Measurements from ENCODE around the gene ACTRT2. TPM values are rescaled to one million over a fixed set of nuclear protein-coding genes. Genes with fewer than 3 reads are reported as not detected.

Gene ACTRT2
- total and polyA plus RNA-seq, 2 of the 8 experiments (the other 6 are each of a cell fraction or from before 2014, with no cell fraction given), result not detected

DNA sequence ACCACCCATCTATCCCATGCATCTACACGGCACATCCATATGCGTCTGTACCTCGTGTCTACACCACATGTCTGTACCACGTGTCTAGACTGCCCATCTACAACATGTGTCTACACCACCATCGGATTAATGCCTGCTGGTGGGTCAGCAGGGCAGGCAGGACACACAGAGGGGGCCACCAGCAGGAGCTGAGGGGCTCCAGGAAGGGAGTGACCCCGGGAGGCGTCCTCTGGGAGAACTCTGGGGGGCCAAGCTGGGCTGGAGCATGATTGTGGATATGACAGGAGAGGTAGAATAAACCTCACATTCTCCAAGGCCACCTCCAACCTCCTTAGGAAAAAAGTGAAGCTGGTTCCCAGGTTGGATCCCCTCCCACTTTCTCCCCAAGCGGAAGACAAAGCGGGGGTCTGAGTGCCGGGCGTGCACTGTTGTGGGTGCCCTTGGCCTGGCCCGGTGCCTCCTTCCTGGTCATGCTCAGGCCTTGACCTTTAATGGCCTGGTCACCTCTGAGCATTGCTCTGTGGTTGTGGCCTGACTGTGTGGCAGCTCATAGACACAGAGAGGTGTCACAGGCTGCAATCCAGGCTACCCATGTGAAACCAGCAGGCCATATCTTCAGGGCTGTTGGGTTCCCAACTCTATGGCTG is 881 bp upstream of the ACTRT2 start:
- peaks cover 0 to 10% (median 0%) of the 10 kb centered on the region in 4 experiments; a peak in 1 of 7 replicates for H3K4me1 ChIP-seq (replicated peaks in 1 of 4; ENCODE audit: control insufficient read depth in 3 of 4, insufficient read depth in 4 of 4, low read length in 3 of 4)
- H4K91ac ChIP-seq (replicated peaks; ENCODE audit: insufficient read length, low read length), result peak overlapping the region; percentile 6
- no peak overlapping the region for H3K23ac ChIP-seq (ENCODE audit: insufficient read length)
- H3K9me3 ChIP-seq (ENCODE audit: insufficient read depth in 2 of 2, low read depth in 1 of 2, low read length in 1 of 2), result peaks cover 64 to 97% of the 10 kb centered on the region in 2 experiments
- H3K9ac ChIP-seq (replicated peaks in 1 of 4; ENCODE audit: extremely low read depth in 1 of 4, low read depth in 3 of 4, low read length in 3 of 4), result no peak overlapping the region
- no peaks in the 10 kb centered on the region; a peak in 1 of 7 replicates for H3K27me3 ChIP-seq (replicated peaks in 1 of 4; ENCODE audit: control insufficient read depth in 3 of 4, extremely low read depth in 1 of 4, insufficient read depth in 3 of 4, low read length in 3 of 4)
- H3K14ac ChIP-seq (ENCODE audit: insufficient read length), result no peak overlapping the region
- no peak overlapping the region for H2BK5ac ChIP-seq (ENCODE audit: low read depth, low read length)
- POLR2A ChIA-PET (ENCODE audit: partially characterized antibody), result interaction anchor here (0.5 kb wide), 1 partner anchor 21 kb away, joined by 4 read pairs; no protein-coding TSS in a partner anchor
- no peak overlapping the region for H3K4me2 ChIP-seq (ENCODE audit: insufficient read depth in 1 of 2, low read depth in 2 of 2, low read length in 2 of 2)
- H3K79me2 ChIP-seq (ENCODE audit: control insufficient read depth in 1 of 2, insufficient read depth in 2 of 2, low read length in 2 of 2), result no peaks in the 10 kb centered on the region
- no peaks in the 10 kb centered on the region for H3K79me1 ChIP-seq (ENCODE audit: low read depth, low read length)
- H2AFZ ChIP-seq (ENCODE audit: low read length), result no peak overlapping the region
- no peak overlapping the region for H3K18ac ChIP-seq (ENCODE audit: extremely low read depth, low read length)
- no peak overlapping the region for H3K27ac ChIP-seq (ENCODE audit: low read depth, low read length)
- no peak overlapping the region for H4K5ac ChIP-seq (ENCODE audit: insufficient read length, low read depth, low read length)
- H3K56ac ChIP-seq (replicated peaks; ENCODE audit: insufficient read length, low read depth, low read length), result no peak overlapping the region
- H2BK12ac ChIP-seq (ENCODE audit: low read depth, low read length), result no peak overlapping the region
- DNase-seq (ENCODE audit: low read depth in 1 of 2, low spot score in 2 of 2) (no peak), FAIRE-seq (no peak)
- no peak for TF ChIP-seq PHF8 (conservative IDR thresholded peaks at IDR 0.05; ENCODE audit: low read depth, low read length)
- no peak for TF ChIP-seq TBP (IDR thresholded peaks at IDR 0.05; ENCODE audit: low read depth, low read length)
- no peak for TF ChIP-seq MAFK (IDR thresholded peaks at IDR 0.05; ENCODE audit: low read depth, low read length)
- TF ChIP-seq RAD21 (IDR thresholded peaks at IDR 0.05 in 1 of 2, conservative IDR thresholded peaks at IDR 0.05 in 1 of 2; ENCODE audit: low read depth in 2 of 2, low read length in 2 of 2), result no peak
- H3K36me3 ChIP-seq (ENCODE audit: control insufficient read depth in 2 of 4, insufficient read depth in 4 of 4, low read length in 3 of 4), result no peaks in the 10 kb centered on the region
- H2BK120ac ChIP-seq (replicated peaks; ENCODE audit: low read depth, low read length), result no peak overlapping the region
- H3K4ac ChIP-seq (replicated peaks; ENCODE audit: insufficient read length, low read depth, low read length), result no peak overlapping the region
- no peaks in the 10 kb centered on the region for H4K20me1 ChIP-seq (replicated peaks in 1 of 2; ENCODE audit: control insufficient read depth in 1 of 2, insufficient read depth in 2 of 2, low read length in 2 of 2)
- H2BK15ac ChIP-seq (ENCODE audit: low read length), result no peak overlapping the region
- no peak overlapping the region for H3K4me3 ChIP-seq (ENCODE audit: extremely low read depth in 1 of 4, insufficient read depth in 2 of 4, low read depth in 3 of 4, low read length in 4 of 4)
- no peak overlapping the region for H2AK5ac ChIP-seq (ENCODE audit: low read depth, low read length)
- WGBS, 2 experiments (ENCODE audit: extremely low coverage in 1 of 2, insufficient coverage in 1 of 2, insufficient read length in 1 of 2, insufficient replicate concordance in 2 of 2, low coverage in 1 of 2, low lambda C conversion rate in 2 of 2, missing lambda C conversion rate in 1 of 2), result 82% methylated on average over 12 of the region's 12 CpGs; no CpG with 5 or more reads in 1 of the 2 experiments
- no peak overlapping the region for H2BK20ac ChIP-seq (ENCODE audit: low read length)
- H4K8ac ChIP-seq (ENCODE audit: extremely low read depth, insufficient read depth, low read length), result no peak overlapping the region; the same call in 1 of the 2 replicates
- CTCF ChIA-PET (ENCODE audit: partially characterized antibody), result interaction anchor here (0.8 kb wide), 1 partner anchor 405 kb away, joined by 3 read pairs; no protein-coding TSS in a partner anchor
- H3K23me2 ChIP-seq (ENCODE audit: low read depth, low read length), result no peaks in the 10 kb centered on the region

Data from H1 (cell line).